Kidney (tissue), 14 donors: ENCODE data around the gene ZNF609. TPM values are rescaled to one million over a fixed set of nuclear protein-coding genes. Genes with fewer than 3 reads are reported as not detected.

Source experiments
- DNase-seq, 5 donors: peaks; one replicate each; pipeline ENCODE4 v3.0.0-alpha.2; 2013 to 2020
- FAIRE-seq: peaks from 2 replicates; lab custom pipeline; 2012; peaks lifted over from hg19 to GRCh38; lab: Jason Lieb, UNC
- H3K27ac ChIP-seq, 2 donors: one replicate each; pipeline ENCODE4 v1.7.0; 2013; ENCODE audit warnings: low read depth in 2 of 2, low read length in 2 of 2, inconsistent platforms in 1 of 2
- H3K27me3 ChIP-seq: one replicate; pipeline ENCODE4 v1.7.1; 2013; ENCODE audit warnings: low read length, inconsistent platforms; ENCODE audit not compliant: control insufficient read depth, insufficient read depth
- H3K36me3 ChIP-seq, 3 donors: one replicate each; pipeline versions ENCODE4 v1.7.0 to v1.7.1; 2013; ENCODE audit warnings: low read length in 3 of 3, control low read depth in 1 of 3, inconsistent platforms in 1 of 3; ENCODE audit not compliant: insufficient read depth in 3 of 3, control insufficient read depth in 2 of 3
- H3K4me1 ChIP-seq, 3 donors: one replicate each; pipeline versions ENCODE4 v1.7.0 to v1.7.1; 2013; ENCODE audit warnings: low read length in 3 of 3, inconsistent platforms in 1 of 3, low read depth in 1 of 3; ENCODE audit not compliant: control insufficient read depth in 2 of 3, insufficient read depth in 2 of 3
- H3K4me3 ChIP-seq, 3 donors: one replicate each; pipeline versions ENCODE4 v1.7.0 to v1.8.1; 2013; ENCODE audit warnings: low read length in 3 of 3, control low read depth in 1 of 3, inconsistent platforms in 1 of 3
- H3K9ac ChIP-seq, 3 donors: one replicate each; pipeline versions ENCODE4 v1.7.0 to v1.7.1; 2013; ENCODE audit warnings: low read length in 3 of 3, control low read depth in 1 of 3, inconsistent platforms in 1 of 3
- H3K9me3 ChIP-seq, 3 donors: one replicate each; pipeline versions ENCODE4 v1.7.0 to v1.7.1; 2013; ENCODE audit warnings: low read length in 3 of 3, control low read depth in 1 of 3, inconsistent platforms in 1 of 3; ENCODE audit not compliant: control insufficient read depth in 2 of 3, insufficient read depth in 1 of 3
- intact Hi-C: fragments of 100-400 bp; cut with DNase I; formaldehyde crosslinking; loops from one replicate; pipeline ENCODE4 v1.11.1; 2022
- polyA plus RNA-seq: library from polyadenylated mRNA; stranded (reverse); fragments of 350-450 nt; fragmentation: Illumina TruSeq; extraction: RNeasy Lipid Tissue Mini Kit (QIAGEN cat#74804); gene quantifications from one replicate; pipeline ENCODE4 v1.2.3, GENCODE V29; 2014; ENCODE audit warnings: low read depth, low replicate concordance; ENCODE audit not compliant: insufficient read depth
- total RNA-seq: library from RNA; stranded (reverse); fragmentation: NEBNext Ultra II Directional; extraction: Animal tissue kit (Norgen Biotek cat#: 25700); gene quantifications from one replicate; pipeline ENCODE4 v1.2.1, GENCODE V29; 2021
- TF ChIP-seq, protein P1 (sequence below): IDR thresholded peaks from 3 replicates; pipeline ENCODE4 v1.5.1; 2012; ENCODE audit warnings: mild to moderate bottlenecking, moderate library complexity, borderline replicate concordance; ENCODE audit not compliant: insufficient read depth; ENCODE audit errors: extremely low read depth
- donor health status: control.
- donor health status: control.
- donor health status: control.
- donor health status: control.
- donor health status: control.
- donor health status: DM: yes; HTN: yes; CAD: no.
- donor health status: Normal renal cell carcinoma (clear cell type).

The ZNF609 gene
- total and polyA plus RNA-seq, 2 donors from 2014 or later, result 3.1 to 37.2 TPM

DNA sequence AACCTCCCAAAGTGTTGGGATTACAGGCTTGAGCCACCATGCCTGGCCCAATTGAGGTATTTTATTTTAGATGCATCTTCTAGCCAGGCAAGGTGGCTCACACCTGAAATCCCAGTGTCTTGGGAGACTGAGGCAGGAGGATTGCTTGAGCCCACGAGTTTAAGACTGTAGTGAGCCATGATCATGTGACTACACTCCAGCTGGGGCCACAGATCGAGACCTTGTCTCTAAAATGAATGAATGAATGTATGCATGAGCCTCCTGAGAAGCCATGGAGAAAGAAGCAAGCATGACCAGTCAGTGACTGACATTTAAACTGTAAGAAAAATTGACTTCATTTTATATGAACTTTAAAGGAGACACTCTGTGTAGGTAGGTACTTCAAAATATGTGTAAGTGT is 105.7 kb downstream of the ZNF609 start:
- Histone ChIP-seq H3K36me3 (no peaks in the 10 kb centered on the region), H3K9me3 (no peaks in the 10 kb centered on the region), H3K4me3 (no peak overlapping the region), H3K4me1 (peaks cover 0 to 3% (median 3%) of the 10 kb centered on the region in 3 donors), H3K27ac (no peak overlapping the region), H3K9ac (no peak overlapping the region), H3K27me3 (no peaks in the 10 kb centered on the region)
- TF ChIP-seq, protein P1, sequence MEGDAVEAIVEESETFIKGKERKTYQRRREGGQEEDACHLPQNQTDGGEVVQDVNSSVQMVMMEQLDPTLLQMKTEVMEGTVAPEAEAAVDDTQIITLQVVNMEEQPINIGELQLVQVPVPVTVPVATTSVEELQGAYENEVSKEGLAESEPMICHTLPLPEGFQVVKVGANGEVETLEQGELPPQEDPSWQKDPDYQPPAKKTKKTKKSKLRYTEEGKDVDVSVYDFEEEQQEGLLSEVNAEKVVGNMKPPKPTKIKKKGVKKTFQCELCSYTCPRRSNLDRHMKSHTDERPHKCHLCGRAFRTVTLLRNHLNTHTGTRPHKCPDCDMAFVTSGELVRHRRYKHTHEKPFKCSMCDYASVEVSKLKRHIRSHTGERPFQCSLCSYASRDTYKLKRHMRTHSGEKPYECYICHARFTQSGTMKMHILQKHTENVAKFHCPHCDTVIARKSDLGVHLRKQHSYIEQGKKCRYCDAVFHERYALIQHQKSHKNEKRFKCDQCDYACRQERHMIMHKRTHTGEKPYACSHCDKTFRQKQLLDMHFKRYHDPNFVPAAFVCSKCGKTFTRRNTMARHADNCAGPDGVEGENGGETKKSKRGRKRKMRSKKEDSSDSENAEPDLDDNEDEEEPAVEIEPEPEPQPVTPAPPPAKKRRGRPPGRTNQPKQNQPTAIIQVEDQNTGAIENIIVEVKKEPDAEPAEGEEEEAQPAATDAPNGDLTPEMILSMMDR, result no peak
- no peak for DNase-seq
- intact Hi-C loops, result no loop called here
- FAIRE-seq, result no peak

DNA sequence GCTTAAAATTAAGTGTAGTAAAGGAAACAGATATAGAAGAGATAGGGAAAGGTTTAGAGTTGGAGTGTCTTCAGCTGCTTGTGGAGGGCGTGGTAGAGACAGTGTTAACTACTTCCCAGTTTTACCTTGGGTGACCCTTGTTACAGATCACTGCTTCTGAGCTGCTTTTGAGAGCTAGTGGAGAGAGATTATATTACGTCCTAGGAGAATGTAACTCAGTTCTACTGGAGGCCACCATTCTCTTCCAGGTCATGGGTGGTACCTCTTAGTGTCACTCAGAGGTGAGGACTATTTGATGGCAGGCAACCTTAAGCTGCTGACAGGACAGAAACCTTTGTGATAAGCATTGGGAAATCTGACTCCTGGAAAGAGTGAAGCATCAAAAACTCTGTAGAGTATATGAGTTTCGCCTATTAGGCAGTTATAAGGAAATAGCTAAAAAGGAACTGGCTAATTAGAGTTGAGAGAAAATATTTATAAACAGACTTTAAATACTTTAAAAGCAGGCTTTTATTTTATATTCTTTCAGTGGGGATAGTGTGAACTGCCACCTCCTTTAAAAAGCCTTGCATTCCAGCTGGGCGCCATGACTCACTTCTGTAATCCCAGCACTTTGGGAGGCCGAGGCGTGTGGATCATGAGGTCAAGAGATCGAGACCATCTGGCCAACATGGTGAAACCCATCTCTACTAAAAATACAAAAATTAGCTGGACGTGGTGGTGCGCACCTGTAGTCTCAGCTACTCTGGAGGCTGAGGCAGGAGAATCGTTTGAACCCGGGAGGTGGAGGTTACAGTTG is 106.5 kb downstream of the ZNF609 start:
- DNase-seq, result peak in 3 of 5 donors; percentile 34 to 84 (median 77)
- Histone ChIP-seq H3K27ac (no peak overlapping the region), H3K4me1 (peaks cover 0 to 3% (median 3%) of the 10 kb centered on the region in 3 donors), H3K27me3 (no peaks in the 10 kb centered on the region), H3K36me3 (no peaks in the 10 kb centered on the region), H3K9me3 (no peaks in the 10 kb centered on the region), H3K4me3 (no peak overlapping the region), H3K9ac (no peak overlapping the region)
- intact Hi-C loops, result no loop called here
- no peak for FAIRE-seq
- TF ChIP-seq, protein P1, result no peak

DNA sequence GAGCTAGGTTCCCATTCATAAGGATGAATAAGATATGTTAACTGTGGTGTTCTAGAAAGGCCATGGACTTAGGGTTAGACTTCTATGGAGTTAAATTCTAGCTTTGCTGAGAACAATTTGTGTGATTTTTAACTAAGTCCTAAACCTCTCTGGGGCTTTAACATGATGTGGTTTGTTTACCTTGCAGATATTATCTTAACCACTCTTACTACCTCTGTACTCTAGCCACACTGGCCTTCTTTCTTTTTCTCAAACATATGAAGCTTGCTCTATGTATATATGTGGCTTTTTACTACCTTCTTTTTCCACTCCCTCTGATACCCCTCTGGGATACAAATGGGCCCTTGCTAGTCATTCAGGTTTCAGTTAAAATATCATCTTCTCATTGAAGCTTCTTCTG is 108.4 kb downstream of the ZNF609 start:
- no peak for FAIRE-seq
- no peak overlapping the region for H3K27ac ChIP-seq
- intact Hi-C loops, result no loop called here

More for the DNA sequence above, 108.4 kb downstream of the ZNF609 start:
- Histone ChIP-seq H3K4me3 (no peak overlapping the region), H3K9me3 (no peaks in the 10 kb centered on the region), H3K27me3 (no peaks in the 10 kb centered on the region), H3K9ac (no peak overlapping the region), H3K36me3 (no peaks in the 10 kb centered on the region), H3K4me1 (peaks cover 0 to 3% (median 3%) of the 10 kb centered on the region in 3 donors)
- TF ChIP-seq, protein P1, result no peak
- DNase-seq, result no peak
